Effector memory CD4-positive, alpha-beta T cell (primary cell): Measurements from ENCODE around the gene ZDHHC13.

ENCODE experiments used
- DNase-seq, 3 donors: peaks; one replicate each; pipeline ENCODE4 v3.0.0-alpha.2; 2020
- H3K27ac ChIP-seq: 2 replicates; pipeline ENCODE4 v1.7.0; 2013; ENCODE audit warnings: mild to moderate bottlenecking, low read length, moderate library complexity; ENCODE audit not compliant: insufficient read depth, poor library complexity, severe bottlenecking
- H3K27me3 ChIP-seq: replicated peaks from 2 replicates; pipeline ENCODE4 v1.7.0; 2013; ENCODE audit warnings: mild to moderate bottlenecking, low read length; ENCODE audit not compliant: insufficient read depth, control insufficient read depth, poor library complexity, severe bottlenecking
- H3K36me3 ChIP-seq: 2 replicates; pipeline ENCODE4 v1.7.0; 2013; ENCODE audit warnings: mild to moderate bottlenecking, low read length, moderate library complexity; ENCODE audit not compliant: control insufficient read depth, insufficient read depth
- H3K4me1 ChIP-seq: 2 replicates; pipeline ENCODE4 v1.7.0; 2013; ENCODE audit warnings: low read length, mild to moderate bottlenecking; ENCODE audit not compliant: control insufficient read depth, insufficient read depth, poor library complexity, severe bottlenecking
- H3K4me3 ChIP-seq: 2 replicates; pipeline ENCODE4 v1.7.0; 2013; ENCODE audit warnings: low read length, low read depth, mild to moderate bottlenecking; ENCODE audit not compliant: insufficient read depth, poor library complexity, severe bottlenecking
- H3K9me3 ChIP-seq: 2 replicates; pipeline ENCODE4 v1.7.0; 2013; ENCODE audit warnings: mild to moderate bottlenecking, low read length, moderate library complexity; ENCODE audit not compliant: control insufficient read depth

The ZDHHC13 gene

DNA sequence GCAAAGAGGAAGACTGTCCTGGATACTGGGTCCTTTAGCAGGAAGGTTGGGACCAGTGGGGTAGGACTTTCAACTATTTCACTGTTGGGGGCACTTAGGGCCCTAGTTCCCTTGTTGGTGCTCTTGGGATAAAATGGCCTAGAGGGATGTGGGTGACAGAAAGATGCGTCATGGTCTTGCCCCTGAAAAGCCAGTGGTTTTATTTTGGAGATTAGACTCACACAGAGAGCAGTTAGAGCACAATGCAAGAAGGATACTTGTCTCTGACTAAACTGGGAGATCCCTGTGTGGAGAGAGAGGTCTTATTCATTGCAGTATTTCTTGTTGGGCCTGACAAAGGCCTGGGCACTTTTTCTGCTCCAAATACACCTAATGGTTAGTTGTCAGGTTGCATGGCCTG, 33.8 kb upstream of the ZDHHC13 start:
- Histone ChIP-seq H3K27ac (no peak overlapping the region), H3K4me3 (no peak overlapping the region), H3K4me1 (no peaks in the 10 kb centered on the region), H3K36me3 (no peaks in the 10 kb centered on the region), H3K27me3 (no peaks in the 10 kb centered on the region), H3K9me3 (no peaks in the 10 kb centered on the region)
- DNase-seq = no peak

DNA sequence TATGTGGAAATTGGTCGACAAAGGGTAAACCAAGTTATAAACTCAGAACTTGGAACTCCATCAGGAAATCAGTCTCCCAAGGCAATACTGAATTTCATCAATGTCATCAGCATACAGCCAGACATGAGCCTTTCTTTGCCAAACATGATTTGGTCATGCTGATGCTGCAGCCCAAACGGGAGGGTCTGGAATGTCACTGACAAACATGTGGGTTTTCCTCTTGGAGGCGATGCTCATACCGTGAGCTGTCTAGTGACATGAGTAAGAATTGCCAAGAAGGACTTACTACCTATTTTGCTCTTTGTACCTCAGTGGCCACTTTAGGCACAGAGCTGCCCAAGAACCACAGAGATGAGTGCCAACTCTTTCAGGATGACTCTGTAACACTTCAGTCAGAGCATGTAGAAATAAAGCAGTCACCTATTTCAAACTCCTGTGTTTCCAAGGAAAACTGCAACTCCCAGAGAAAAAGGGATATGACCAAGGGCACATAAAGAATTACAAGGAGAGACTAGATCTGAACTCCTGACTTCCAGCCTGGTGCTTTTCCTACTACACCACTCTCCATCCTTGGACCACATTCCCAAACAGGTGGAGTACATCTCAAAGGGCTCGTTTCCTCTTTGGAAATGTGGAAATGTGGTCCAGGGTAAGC, 32.2 kb upstream of the ZDHHC13 start:
- Histone ChIP-seq H3K27ac (no peak overlapping the region), H3K36me3 (no peaks in the 10 kb centered on the region), H3K4me1 (no peaks in the 10 kb centered on the region), H3K27me3 (no peaks in the 10 kb centered on the region), H3K9me3 (no peaks in the 10 kb centered on the region), H3K4me3 (no peak overlapping the region)
- DNase-seq = no peak

DNA sequence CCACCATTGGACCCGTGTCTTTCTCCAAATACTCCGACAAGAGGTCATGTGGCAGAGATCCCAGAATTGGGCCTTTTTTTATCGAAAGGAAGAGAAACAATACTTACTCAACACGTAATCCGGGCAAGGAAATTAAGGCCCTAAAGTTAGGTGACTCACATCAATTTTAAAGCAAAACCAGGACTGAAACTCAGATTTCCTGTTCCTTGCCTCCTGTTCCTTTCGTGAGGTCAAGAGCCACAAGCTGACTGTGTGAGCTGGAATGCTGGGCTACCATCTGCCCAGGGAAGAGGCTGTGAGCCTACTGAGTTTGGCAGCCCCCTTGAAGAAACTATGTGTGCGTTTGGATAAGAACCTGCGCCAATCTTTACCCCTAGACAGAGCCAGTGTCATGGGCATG, 29.3 kb upstream of the ZDHHC13 start:
- no peaks in the 10 kb centered on the region for H3K4me1 ChIP-seq
- H3K27ac ChIP-seq = no peak overlapping the region
- H3K27me3 ChIP-seq = no peaks in the 10 kb centered on the region
- H3K4me3 ChIP-seq = no peak overlapping the region
- no peaks in the 10 kb centered on the region for H3K9me3 ChIP-seq
- DNase-seq = no peak
- no peaks in the 10 kb centered on the region for H3K36me3 ChIP-seq

DNA sequence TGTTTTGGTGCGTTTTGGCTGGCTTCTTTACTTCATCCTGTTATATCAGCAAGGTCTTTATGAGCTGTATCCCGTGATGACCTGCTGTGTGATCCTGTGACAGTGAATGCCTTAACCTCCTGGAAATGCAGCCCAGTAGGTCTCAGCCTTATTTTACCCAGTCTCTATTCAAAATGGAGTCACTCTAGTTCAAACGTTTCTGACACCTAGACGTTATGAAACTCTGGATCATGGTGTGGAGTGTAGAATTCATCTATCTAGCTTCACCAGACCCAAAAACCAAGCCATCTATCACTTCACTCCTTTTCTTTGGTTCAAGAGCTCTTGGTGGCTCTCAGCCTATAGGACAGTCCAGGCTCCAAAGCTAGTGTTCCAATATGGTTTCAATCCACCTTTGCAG, 28.2 kb upstream of the ZDHHC13 start:
- Histone ChIP-seq H3K27ac (no peak overlapping the region), H3K9me3 (no peaks in the 10 kb centered on the region), H3K36me3 (no peaks in the 10 kb centered on the region), H3K4me3 (no peak overlapping the region), H3K4me1 (no peaks in the 10 kb centered on the region), H3K27me3 (no peaks in the 10 kb centered on the region)
- no peak for DNase-seq

DNA sequence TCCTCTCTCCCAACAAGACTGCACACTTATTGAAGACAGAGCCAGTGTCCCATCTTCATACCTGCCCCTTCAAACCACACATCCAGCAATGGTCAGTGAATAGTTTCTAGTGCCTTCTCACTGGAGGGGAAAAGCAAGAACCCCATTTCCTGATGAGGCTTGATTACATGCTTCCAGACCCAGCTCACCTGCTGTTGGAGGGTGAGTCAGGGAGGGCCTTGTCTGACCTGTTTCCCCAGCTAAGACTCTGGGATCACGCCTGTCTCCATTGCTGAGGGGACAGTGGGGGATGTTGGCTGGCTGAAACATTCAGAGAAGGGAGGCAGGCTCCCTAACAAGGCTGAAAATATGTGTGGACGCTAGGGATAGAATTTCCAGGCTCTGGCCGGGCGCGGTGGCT, 27.5 kb upstream of the ZDHHC13 start:
- Histone ChIP-seq H3K27me3 (no peaks in the 10 kb centered on the region), H3K4me1 (no peaks in the 10 kb centered on the region), H3K36me3 (no peaks in the 10 kb centered on the region), H3K27ac (no peak overlapping the region), H3K9me3 (no peaks in the 10 kb centered on the region), H3K4me3 (no peak overlapping the region)
- no peak for DNase-seq

DNA sequence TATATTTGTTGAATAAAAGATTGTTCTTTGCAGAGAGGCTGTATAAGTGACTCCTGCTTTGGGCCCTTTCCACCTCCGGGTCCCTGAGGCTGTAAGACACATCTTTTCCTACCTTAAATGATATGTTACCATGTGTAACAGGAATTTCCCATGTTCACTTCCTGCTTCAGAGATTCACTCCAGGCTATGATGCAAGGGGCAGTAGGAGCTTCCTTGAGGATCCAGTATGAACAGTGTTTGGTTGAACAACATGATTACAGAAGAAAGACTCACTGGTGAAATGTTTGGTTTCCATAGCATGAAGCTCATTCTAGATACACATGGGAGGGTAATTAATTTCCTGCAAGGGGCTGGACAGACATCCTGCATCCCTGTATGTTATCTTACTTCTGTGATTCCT, 25.6 kb upstream of the ZDHHC13 start:
- Histone ChIP-seq H3K4me3 (no peak overlapping the region), H3K9me3 (no peaks in the 10 kb centered on the region), H3K27me3 (no peaks in the 10 kb centered on the region), H3K27ac (no peak overlapping the region), H3K36me3 (no peaks in the 10 kb centered on the region), H3K4me1 (no peaks in the 10 kb centered on the region)
- DNase-seq = no peak

DNA sequence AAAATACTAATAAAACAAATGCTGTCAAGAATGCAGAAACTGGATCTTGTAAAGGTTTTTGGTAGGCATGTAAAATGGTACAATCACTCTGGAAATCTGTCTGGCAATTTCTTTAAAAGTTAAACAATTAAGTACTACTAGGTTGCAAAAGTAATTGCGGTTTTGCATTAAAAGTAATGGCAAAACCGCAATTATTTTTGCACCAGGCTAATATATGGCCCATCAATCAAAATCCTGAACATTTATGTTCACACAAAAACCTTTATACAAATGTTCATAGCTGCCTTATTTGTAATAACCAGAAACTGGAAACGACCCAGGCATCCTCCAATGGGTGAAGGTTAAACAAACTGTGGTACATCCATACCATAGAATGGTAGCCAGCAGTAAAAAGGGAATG, 24.6 kb upstream of the ZDHHC13 start:
- no peak overlapping the region for H3K27ac ChIP-seq
- no peak overlapping the region for H3K4me3 ChIP-seq
- no peaks in the 10 kb centered on the region for H3K9me3 ChIP-seq
- H3K4me1 ChIP-seq = no peaks in the 10 kb centered on the region
- no peak for DNase-seq
- H3K27me3 ChIP-seq = no peaks in the 10 kb centered on the region
- H3K36me3 ChIP-seq = no peaks in the 10 kb centered on the region

DNA sequence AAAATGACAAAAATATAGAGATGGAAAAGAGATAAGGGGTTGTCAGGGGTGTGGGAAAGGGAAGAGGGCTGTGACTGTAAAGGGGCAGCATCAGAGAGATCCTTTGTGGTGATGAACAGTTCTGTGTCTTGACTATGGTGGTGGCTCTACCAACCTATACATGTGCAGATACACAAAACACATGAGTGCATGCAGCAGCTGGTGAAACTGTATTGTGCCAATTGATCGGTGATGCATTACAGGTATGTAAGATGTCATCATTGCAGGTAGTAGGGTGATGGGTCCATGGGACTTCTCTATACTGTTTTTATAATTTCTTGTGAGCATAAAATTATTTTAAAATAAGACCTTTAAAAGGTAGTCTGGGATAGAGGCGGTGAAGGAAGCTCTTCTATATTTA, 24.1 kb upstream of the ZDHHC13 start:
- no peaks in the 10 kb centered on the region for H3K27me3 ChIP-seq

DNA sequence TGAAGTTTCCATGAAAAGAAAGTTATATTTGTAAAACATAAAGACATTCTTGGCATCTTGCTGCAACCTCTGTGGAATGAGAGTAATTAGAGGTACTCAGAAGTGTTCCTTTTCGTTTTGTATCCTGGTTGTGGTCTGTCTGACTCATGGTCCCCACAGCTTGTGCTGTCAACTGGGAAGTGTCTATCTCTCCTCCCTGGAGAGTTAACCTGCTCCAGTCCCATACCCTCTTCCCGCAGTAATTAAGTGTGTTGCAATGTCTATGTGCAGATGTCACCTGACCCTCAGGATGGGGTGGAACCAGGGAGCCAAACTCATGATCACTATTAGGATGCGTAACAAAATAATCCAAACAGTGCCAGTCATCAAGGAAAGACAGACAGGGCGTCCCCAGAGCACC, 23.0 kb upstream of the ZDHHC13 start:
- no peak overlapping the region for H3K27ac ChIP-seq
- H3K36me3 ChIP-seq = no peaks in the 10 kb centered on the region
- no peaks in the 10 kb centered on the region for H3K9me3 ChIP-seq
- no peak overlapping the region for H3K4me3 ChIP-seq
- H3K27me3 ChIP-seq = no peaks in the 10 kb centered on the region
- no peak for DNase-seq
- no peaks in the 10 kb centered on the region for H3K4me1 ChIP-seq

More for the DNA sequence above, 24.1 kb upstream of the ZDHHC13 start:
- DNase-seq = no peak
- no peak overlapping the region for H3K4me3 ChIP-seq
- H3K27ac ChIP-seq = no peak overlapping the region
- no peaks in the 10 kb centered on the region for H3K9me3 ChIP-seq
- H3K4me1 ChIP-seq = no peaks in the 10 kb centered on the region
- H3K36me3 ChIP-seq = no peaks in the 10 kb centered on the region

DNA sequence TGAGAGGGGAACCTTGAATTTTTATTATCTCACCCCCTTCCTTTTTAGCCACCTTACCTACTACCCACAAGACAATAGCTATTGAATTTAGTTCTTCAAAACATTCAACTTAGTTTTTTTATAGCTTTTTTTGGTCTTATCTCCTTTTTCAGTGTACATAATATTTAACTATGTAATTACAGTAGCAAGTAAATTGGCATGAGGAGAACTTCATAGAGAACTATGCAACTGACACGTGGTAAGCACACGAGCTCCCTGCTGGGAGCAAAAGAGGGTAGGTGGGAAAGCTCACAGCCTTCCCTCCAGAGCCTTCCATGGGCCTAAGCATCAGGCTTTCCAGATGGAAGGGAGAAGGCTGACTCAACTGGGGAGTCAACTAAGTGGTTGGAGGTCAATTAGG, 22.1 kb upstream of the ZDHHC13 start:
- H3K9me3 ChIP-seq = no peaks in the 10 kb centered on the region
- no peaks in the 10 kb centered on the region for H3K36me3 ChIP-seq
- H3K27me3 ChIP-seq = no peaks in the 10 kb centered on the region
- DNase-seq = no peak
- H3K4me3 ChIP-seq = no peak overlapping the region
- H3K27ac ChIP-seq = no peak overlapping the region
- no peaks in the 10 kb centered on the region for H3K4me1 ChIP-seq
